Keratinocyte (primary cell): ENCODE data around the gene GPR32. TPM values are rescaled to one million over a fixed set of nuclear protein-coding genes. Genes with fewer than 3 reads are reported as not detected.

Source experiments
- DNase-seq: peaks from one replicate; pipeline ENCODE4 v3.0.0-alpha.2; 2011; ENCODE audit warnings: low read depth, missing footprints, low spot score
- FAIRE-seq: peaks from 2 replicates; lab custom pipeline; 2011; peaks lifted over from hg19 to GRCh38; lab: Jason Lieb, UNC
- H2AFZ ChIP-seq: 2 replicates; pipeline ENCODE4 v1.6.0; 2012; ENCODE audit warnings: low read length, control low read depth, inconsistent platforms; ENCODE audit not compliant: control insufficient read depth
- H3K27ac ChIP-seq: 2 replicates; pipeline ENCODE4 v1.5.1; 2011; ENCODE audit warnings: low read length; ENCODE audit not compliant: control insufficient read depth, insufficient read depth
- H3K27me3 ChIP-seq: 3 replicates; pipeline ENCODE4 v1.6.0; 2011; ENCODE audit warnings: low read length; ENCODE audit not compliant: control insufficient read depth, insufficient read depth; ENCODE audit errors: extremely low read depth
- H3K36me3 ChIP-seq, 2 experiments: 2 replicates in 1 of 2; 3 replicates in 1 of 2; pipeline ENCODE4 v1.5.1; 2011; ENCODE audit warnings: low read length in 2 of 2, mild to moderate bottlenecking in 1 of 2; ENCODE audit not compliant: control insufficient read depth in 2 of 2, insufficient read depth in 2 of 2; ENCODE audit errors: extremely low read depth in 1 of 2
- H3K4me1 ChIP-seq: 3 replicates; pipeline ENCODE4 v1.5.1; 2011; ENCODE audit warnings: low read length; ENCODE audit not compliant: control insufficient read depth, insufficient read depth; ENCODE audit errors: extremely low read depth
- H3K4me2 ChIP-seq: 3 replicates; pipeline ENCODE4 v1.6.0; 2011; ENCODE audit warnings: low read depth, low read length; ENCODE audit not compliant: control insufficient read depth, insufficient read depth; ENCODE audit errors: extremely low read depth
- H3K4me3 ChIP-seq, 3 experiments: fragments of 200-600 bp in 1 of 3; sonication (generic) in 1 of 3; 2 replicates in 2 of 3; 3 replicates in 1 of 3; pipeline ENCODE4 v1.5.1; 2011 to 2016; ENCODE audit warnings: low read length in 3 of 3, mild to moderate bottlenecking in 3 of 3, control low read depth in 2 of 3, inconsistent platforms in 1 of 3, low read depth in 1 of 3, mixed read lengths in 1 of 3, mixed run types in 1 of 3, moderate library complexity in 1 of 3; ENCODE audit not compliant: control insufficient read depth in 2 of 3, insufficient read depth in 2 of 3; ENCODE audit errors: extremely low read depth in 1 of 3
- H3K79me2 ChIP-seq: 2 replicates; pipeline ENCODE4 v1.6.0; 2012; ENCODE audit warnings: low read length; ENCODE audit not compliant: control insufficient read depth, insufficient read depth
- H3K9ac ChIP-seq: 3 replicates; pipeline ENCODE4 v1.6.0; 2011; ENCODE audit warnings: low read length; ENCODE audit not compliant: control insufficient read depth, insufficient read depth; ENCODE audit errors: extremely low read depth
- H3K9me1 ChIP-seq: 3 replicates; pipeline ENCODE4 v1.6.0; 2011; ENCODE audit warnings: low read length; ENCODE audit not compliant: control insufficient read depth, insufficient read depth; ENCODE audit errors: extremely low read depth
- H3K9me3 ChIP-seq: 2 replicates; pipeline ENCODE4 v1.5.1; 2012; ENCODE audit warnings: low read depth, low read length; ENCODE audit not compliant: control insufficient read depth
- H4K20me1 ChIP-seq: 3 replicates; pipeline ENCODE4 v1.6.0; 2011; ENCODE audit warnings: low read length; ENCODE audit not compliant: control insufficient read depth, insufficient read depth; ENCODE audit errors: extremely low read depth
- EZH2 ChIP-seq: IDR thresholded peaks from one replicate; pipeline ENCODE4 v1.6.1; 2012; ENCODE audit warnings: inconsistent platforms, mild to moderate bottlenecking, low read length, moderate library complexity
- dilution Hi-C: fragments of 300-500 bp; cut with MboI; formaldehyde crosslinking; loops from one replicate; pipeline ENCODE4 v1.7.0; 2020; ENCODE audit warnings: low sequenced_read_pairs; ENCODE audit not compliant: extremely low pct_ligation_motif_present
- polyA plus RNA-seq, 5 experiments: library from polyadenylated mRNA; depleted of rRNA in 3 of 5; stranded (reverse) in 3 of 5; stranded (forward) in 1 of 5; unstranded in 1 of 5; fragments of >200 nt; gene quantifications; 1 replicate in 1 of 5; 2 replicates in 3 of 5; 3 replicates in 1 of 5; pipeline versions ENCODE4 v1.2.1 to v1.2.3, GENCODE V29; 2011 to 2012; ENCODE audit warnings: missing spikeins in 2 of 5, low read depth in 1 of 5, low replicate concordance in 1 of 5
- TF ChIP-seq, protein P1 (sequence below), 3 experiments: IDR thresholded peaks in 1 of 3; conservative IDR thresholded peaks in 1 of 3; optimal IDR thresholded peaks in 1 of 3; 2 replicates in 2 of 3; 3 replicates in 1 of 3; pipeline versions ENCODE3 to v1.5.1; 2011; ENCODE audit warnings: low read length in 3 of 3, mild to moderate bottlenecking in 3 of 3, moderate library complexity in 2 of 3, control low read depth in 1 of 3, inconsistent platforms in 1 of 3; ENCODE audit not compliant: insufficient read depth in 2 of 3; ENCODE audit errors: extremely low read depth in 1 of 3

GPR32 gene
- polyA plus RNA-seq, 1 donor (not counting 4 experiments of a cell fraction or from before 2014, with no cell fraction given) = not detected

DNA sequence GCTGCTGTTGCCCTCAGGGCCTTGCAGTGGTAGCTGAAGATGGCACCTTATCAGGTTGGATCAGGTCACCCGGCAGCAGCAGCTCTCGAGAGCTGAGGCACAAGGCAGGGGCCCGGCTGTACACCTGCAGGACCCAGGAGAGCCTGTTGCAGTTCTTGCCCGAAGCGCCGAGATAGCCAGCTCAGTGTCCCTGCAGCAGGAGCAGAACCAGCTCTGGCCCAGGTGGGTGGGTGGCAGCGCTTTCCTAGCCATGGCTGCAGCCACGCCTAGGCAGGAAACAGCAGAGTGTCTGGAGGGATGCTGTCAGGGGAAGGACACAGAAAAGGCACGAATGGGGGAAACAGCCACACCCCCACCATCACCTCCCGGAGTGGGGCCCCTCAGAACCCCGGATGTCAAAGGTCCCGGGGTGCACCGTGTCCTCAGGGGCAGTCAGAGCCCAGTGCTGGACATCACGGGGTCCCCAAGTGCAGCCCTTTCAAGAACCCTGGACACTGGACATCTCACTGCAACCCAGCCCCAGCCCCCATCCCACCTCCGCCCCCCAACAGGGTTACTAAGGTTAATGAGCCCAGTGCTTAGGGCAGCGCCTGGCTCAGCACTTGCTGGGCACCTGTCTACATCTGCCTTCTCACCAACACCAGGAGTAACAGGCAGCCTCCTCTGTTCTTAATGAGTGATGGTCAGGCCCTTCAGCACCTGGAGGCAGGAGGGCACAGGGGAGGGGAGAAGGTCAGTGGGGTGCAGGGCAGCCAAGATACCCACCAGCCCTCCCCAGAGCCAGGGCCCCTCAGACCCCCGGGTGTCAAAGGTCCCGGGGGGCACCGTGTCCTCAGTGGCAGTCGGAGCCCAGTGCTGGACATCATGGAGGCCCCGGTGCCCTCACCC lies 28.6 kb downstream of the GPR32 start:
- H3K9me3 ChIP-seq = no peaks in the 10 kb centered on the region
- FAIRE-seq = no peak
- no peak overlapping the region for H2AFZ ChIP-seq
- H3K4me3 ChIP-seq = no peak overlapping the region
- dilution Hi-C loops = no loop called here
- H4K20me1 ChIP-seq = peaks cover 47% of the 10 kb centered on the region
- DNase-seq = no peak
- H3K9ac ChIP-seq = no peak overlapping the region
- H3K9me1 ChIP-seq = no peaks in the 10 kb centered on the region
- peaks cover 19% of the 10 kb centered on the region for H3K4me1 ChIP-seq
- H3K27ac ChIP-seq = no peak overlapping the region
- peaks cover 26 to 50% of the 10 kb centered on the region in 2 experiments for H3K36me3 ChIP-seq
- no peak overlapping the region for H3K4me2 ChIP-seq
- H3K79me2 ChIP-seq = peaks cover 52% of the 10 kb centered on the region
- H3K27me3 ChIP-seq = no peaks in the 10 kb centered on the region
- no peak for TF ChIP-seq EZH2
- TF ChIP-seq, protein P1, sequence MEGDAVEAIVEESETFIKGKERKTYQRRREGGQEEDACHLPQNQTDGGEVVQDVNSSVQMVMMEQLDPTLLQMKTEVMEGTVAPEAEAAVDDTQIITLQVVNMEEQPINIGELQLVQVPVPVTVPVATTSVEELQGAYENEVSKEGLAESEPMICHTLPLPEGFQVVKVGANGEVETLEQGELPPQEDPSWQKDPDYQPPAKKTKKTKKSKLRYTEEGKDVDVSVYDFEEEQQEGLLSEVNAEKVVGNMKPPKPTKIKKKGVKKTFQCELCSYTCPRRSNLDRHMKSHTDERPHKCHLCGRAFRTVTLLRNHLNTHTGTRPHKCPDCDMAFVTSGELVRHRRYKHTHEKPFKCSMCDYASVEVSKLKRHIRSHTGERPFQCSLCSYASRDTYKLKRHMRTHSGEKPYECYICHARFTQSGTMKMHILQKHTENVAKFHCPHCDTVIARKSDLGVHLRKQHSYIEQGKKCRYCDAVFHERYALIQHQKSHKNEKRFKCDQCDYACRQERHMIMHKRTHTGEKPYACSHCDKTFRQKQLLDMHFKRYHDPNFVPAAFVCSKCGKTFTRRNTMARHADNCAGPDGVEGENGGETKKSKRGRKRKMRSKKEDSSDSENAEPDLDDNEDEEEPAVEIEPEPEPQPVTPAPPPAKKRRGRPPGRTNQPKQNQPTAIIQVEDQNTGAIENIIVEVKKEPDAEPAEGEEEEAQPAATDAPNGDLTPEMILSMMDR (optimal IDR thresholded peaks at IDR 0.05 in 1 of 3, IDR thresholded peaks at IDR 0.05 in 1 of 3, conservative IDR thresholded peaks at IDR 0.05 in 1 of 3; ENCODE audit: extremely low read depth in 1 of 3, insufficient read depth in 2 of 3, low read length in 3 of 3) = no peak

DNA sequence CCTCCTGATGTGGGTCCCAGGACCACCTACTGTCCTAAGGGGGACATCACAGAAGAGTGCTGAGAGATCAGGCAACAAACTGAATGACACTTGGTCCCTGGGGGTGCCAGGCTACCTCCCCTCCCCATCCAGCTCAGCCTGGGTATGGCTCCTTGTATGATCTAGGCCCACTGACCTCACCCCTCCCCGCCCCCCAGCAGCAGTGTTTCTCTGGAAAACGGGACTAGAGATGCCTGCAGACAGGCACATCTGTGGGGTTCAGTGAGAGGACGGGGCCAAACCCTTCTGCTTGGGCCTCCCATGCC lies 29.2 kb downstream of the GPR32 start:
- H3K27me3 ChIP-seq = no peaks in the 10 kb centered on the region
- TF ChIP-seq, protein P1 (optimal IDR thresholded peaks at IDR 0.05 in 1 of 3, IDR thresholded peaks at IDR 0.05 in 1 of 3, conservative IDR thresholded peaks at IDR 0.05 in 1 of 3; ENCODE audit: extremely low read depth in 1 of 3, insufficient read depth in 2 of 3, low read length in 3 of 3) = no peak
- TF ChIP-seq EZH2 = no peak
- H3K36me3 ChIP-seq = peaks cover 26 to 50% of the 10 kb centered on the region in 2 experiments
- no peak overlapping the region for H3K4me2 ChIP-seq
- dilution Hi-C loops = no loop called here
- H4K20me1 ChIP-seq = peaks cover 47% of the 10 kb centered on the region
- no peak overlapping the region for H3K9ac ChIP-seq
- DNase-seq = no peak
- no peak overlapping the region for H3K4me3 ChIP-seq
- no peaks in the 10 kb centered on the region for H3K9me3 ChIP-seq
- H2AFZ ChIP-seq = no peak overlapping the region
- no peak for FAIRE-seq
- H3K4me1 ChIP-seq = peaks cover 19% of the 10 kb centered on the region
- no peaks in the 10 kb centered on the region for H3K9me1 ChIP-seq
- no peak overlapping the region for H3K27ac ChIP-seq
- H3K79me2 ChIP-seq = peaks cover 57% of the 10 kb centered on the region
